ENCODE data around the gene QKI. TPM values are rescaled to one million over a fixed set of nuclear protein-coding genes. Genes with fewer than 3 reads are reported as not detected.

QKI gene
- total RNA-seq, 1 donor from 2014 or later = 72.1 TPM

DNA sequence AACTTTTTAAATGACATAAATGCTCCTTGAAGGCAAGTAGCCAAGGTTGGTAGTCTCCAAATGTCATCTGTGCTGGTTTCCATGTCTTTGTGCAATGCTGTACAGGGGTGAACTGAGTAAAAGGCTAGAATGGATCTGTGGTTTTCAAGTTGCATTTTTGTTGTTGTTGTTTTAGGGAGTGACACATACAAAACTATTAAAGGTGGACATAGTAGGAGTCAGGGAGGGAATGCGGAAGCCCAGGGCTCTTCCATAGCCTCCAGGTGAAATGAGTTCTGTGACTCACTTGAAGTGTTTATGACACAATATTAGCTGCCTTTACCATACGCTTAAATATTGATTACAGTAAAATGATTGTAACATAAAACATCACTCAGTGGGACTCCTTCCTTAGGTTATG, 22.5 kb upstream of the QKI start:
- intact Hi-C loops (cut with micrococcal nuclease) = no loop called here

- intact Hi-C loops (cut with micrococcal nuclease) = no loop called here
These were observed 22.0 kb upstream of the QKI start for GRCh38 chr6:163392533-163392932.

DNA sequence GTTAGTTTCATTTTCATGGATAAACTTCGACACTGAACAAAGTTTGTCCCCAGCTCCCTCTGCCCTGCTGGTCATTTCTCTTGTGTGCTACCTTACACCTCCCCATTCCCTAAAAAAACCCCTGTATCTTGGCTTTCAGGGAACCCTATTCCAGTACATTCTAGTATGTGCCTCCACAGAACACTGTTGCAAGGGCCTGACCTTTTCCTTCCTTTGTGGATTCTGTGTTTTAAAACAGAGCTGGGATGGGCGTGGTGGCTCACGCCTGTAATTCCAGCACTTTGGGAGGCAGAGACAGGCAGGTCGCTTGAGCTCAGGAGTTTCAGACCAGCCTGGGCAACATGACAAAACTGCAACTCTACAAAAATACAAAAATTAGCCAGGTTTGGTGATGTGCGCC, 20.6 kb upstream of the QKI start:
- intact Hi-C loops (cut with micrococcal nuclease) = no loop called here

- intact Hi-C loops (cut with micrococcal nuclease) = no loop called here
These were observed 19.9 kb upstream of the QKI start for GRCh38 chr6:163394659-163395058.

- intact Hi-C loops (cut with micrococcal nuclease) = no loop called here
These were observed 19.2 kb upstream of the QKI start for GRCh38 chr6:163395122-163395830.

DNA sequence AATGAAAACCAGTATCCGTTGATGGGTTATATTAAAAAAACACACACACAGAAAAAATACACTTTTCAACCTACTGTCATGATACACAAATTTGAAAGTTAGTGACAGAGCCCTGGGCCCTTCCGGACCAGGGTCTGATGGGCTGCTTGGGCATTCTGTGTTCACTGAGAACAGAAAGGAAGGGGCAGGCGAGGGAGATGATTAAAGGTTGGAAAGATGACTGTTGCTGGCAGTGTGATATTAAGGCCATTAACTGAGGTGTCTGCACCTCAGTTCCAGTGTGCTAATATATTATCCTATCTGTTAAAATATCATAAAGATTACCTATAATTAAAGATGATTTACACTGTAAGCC, 18.7 kb upstream of the QKI start:
- intact Hi-C loops (cut with micrococcal nuclease) = no loop called here

- intact Hi-C loops (cut with micrococcal nuclease) = no loop called here
These were observed 17.2 kb upstream of the QKI start for GRCh38 chr6:163397326-163397725.

DNA sequence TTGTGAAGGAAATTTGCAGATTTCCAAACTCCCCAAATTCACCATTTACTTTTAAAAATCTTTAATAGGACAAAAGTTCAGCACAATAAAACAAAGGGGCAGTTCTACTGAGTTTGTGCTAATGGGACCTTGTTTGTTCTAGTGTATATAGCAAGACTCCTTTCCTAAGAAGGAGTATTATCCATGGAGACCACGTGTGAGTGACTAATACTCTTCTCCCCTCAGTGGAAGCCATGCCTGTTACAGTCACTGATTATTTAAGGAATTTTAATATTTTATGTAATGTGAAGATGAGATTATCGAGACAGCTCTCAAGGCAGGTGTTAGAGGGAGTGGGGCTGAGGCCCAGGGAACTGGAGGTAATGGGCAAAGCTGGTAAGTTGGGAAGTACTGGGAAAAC, 16.4 kb upstream of the QKI start:
- intact Hi-C loops (cut with micrococcal nuclease) = no loop called here

GRCh38 chr6:163398815-163399214, 15.7 kb upstream of the QKI start:
- intact Hi-C loops (cut with micrococcal nuclease) = no loop called here

DNA sequence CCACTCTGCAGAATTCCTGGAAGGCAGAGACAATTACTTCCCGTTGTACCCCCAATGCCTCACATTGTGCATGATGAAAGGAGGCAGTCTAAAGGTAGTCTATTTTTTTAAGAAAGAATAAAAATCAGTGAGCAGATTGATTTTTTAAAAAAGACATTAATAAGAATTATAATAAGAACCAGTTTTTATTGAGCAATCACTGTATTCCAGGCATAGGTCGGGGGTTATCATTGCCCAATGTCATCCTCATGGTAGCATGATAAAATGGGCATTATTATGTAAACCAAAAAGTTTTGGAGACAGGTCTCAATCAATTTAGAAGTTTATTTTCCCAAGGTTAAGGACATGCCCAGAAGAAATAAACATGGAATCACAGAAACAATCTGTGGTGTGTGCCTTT, 14.0 kb upstream of the QKI start:
- intact Hi-C loops (cut with micrococcal nuclease) = no loop called here

DNA sequence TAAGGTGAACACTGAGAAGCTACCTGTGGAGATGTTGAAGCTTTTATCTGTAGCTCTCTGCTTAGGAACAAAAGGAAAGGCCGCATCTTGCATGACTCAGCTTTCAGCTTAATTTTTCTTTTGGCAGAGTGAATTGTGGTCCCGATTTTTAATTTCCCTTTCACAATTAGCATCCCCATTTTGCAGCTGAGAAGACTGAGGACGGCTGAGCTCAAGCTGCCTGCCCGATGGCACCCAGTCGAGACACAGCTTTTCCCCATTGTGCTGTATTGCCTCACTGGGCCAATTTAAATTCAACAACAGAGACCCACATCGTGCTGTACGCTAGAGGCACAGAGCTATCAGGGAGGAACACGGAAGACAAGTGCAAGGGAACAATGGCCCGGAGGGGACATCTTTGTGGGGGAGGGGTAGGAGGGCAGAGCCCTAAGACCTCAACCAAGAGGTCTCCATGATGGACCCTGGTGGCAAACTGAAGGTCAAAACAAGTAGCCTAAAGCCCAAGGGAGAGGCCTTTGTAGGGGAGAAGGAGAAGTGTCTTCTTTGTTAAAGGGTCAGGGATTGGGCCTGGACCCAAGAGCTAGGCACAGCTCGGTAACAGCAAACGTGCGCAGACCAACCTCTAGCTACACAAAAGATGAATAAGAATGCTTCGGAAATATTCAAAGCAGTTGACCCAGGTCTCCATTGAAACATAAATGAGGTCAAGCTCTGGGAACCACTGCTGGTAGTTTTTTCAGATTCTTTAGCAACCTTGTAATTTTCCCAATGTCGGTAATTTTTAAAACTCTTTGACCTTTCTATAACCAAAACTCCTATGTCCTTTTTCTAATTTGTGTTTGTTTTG, 13.3 kb upstream of the QKI start:
- intact Hi-C loops (cut with micrococcal nuclease) = no loop called here

DNA sequence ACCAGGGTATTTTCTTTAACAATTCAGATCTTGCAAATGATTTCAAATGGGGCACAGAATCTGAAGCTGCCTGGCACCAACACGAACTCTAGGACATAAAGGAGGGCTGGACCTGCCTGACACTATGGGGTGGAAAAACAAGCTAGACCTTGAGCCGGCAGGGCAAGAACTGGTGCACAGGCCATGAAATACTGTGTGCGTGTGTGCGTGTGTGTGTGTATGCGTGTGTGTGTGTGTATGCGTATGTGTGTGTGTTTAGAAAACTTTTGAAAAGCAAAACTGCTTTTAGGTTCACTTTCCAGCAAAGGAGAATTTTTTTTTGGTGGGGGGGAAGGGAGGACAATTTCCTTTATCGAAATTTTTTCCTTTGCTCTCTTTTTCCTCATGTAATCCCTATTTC, 11.9 kb upstream of the QKI start:
- intact Hi-C loops (cut with micrococcal nuclease) = no loop called here

DNA sequence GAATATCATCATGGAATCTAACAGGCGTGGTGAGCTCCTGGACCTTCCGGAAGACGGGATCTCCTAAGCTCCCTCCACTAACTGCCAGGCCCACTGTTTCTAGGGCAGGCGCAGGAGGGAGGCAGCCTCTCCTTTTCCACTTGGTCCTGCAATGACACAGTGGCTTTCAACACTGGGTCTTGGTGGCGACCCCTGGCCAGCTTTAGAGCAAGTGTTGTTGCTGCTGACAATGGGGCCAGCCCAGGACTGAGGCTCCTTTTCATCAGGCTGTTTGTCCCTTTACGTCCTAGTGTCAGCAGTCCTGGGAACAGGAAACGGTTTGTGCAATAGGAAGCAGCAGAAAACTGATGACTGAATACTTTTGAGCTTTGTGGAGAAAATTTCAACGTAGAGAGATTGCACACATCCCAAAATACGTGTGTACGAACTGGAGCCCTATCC, 9.7 kb upstream of the QKI start:
- intact Hi-C loops (cut with micrococcal nuclease) = loop anchor here (1.0 kb wide), 1 partner anchor 8 kb away; no protein-coding TSS in a partner anchor

DNA sequence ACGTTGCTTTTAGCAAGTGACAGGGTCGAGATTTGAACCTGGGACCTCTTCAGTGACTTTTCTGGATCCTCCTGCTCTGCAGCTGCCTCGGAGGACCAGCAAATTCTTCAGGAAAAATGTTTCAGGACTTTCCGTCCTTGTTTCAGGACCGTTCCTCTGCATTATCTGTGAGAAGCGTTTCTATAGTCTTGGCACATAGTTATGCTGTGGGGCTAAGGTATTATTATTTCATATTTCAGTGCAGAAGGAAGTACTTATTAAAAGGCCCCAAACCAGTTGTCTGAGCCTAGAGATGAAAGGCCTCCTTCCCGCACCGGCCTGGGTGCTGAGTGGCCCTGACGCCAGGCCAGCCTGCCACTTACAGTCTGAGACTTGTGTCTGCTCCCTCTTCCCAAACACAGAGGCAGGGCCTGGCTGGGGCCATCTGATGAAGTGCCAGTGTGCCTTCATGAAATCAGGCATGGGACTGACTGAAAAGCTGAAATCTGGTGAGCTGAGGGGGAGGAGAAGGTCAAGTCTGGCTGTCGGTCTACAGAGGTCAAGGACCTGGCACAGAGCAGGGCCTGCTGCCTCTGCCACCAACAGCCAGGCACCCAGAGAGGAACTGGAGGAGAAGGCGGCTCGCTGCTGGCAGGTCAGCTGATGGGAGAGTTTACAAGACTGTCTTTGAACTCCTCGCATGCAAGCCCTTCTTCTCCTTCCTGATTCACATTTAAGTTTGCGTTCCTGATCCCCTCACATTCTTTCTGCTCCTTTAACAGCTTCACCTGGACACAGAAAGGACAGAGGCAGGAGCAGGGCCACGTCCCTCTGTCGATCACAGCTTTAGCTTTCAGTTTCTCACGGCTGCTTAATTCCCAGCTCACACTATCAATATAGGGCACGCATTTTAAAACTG, 8.9 kb upstream of the QKI start:
- intact Hi-C loops (cut with micrococcal nuclease) = loop anchor here (1.0 kb wide), 1 partner anchor 8 kb away; no protein-coding TSS in a partner anchor

DNA sequence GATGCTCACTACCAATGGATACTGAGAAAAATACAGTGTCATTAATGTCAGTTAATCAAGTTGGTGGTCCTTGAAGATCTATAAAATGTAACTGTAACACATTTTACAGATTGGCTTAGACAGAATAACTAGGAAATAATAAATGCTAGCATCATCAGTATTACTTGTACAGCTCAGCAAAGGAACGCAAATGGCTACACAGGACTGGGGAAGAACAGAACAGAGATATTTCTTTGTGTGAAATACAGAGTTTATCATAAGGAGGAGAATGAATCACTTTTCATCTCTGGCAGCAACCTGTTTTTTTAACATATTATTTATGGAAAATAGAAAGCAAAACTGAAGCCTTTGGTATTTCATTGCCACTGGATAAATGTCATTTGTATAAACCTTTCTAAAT, 8.2 kb upstream of the QKI start:
- intact Hi-C loops (cut with micrococcal nuclease) = no loop called here

GRCh38 chr6:163406830-163407229, 7.7 kb upstream of the QKI start:
- intact Hi-C loops (cut with micrococcal nuclease) = no loop called here

DNA sequence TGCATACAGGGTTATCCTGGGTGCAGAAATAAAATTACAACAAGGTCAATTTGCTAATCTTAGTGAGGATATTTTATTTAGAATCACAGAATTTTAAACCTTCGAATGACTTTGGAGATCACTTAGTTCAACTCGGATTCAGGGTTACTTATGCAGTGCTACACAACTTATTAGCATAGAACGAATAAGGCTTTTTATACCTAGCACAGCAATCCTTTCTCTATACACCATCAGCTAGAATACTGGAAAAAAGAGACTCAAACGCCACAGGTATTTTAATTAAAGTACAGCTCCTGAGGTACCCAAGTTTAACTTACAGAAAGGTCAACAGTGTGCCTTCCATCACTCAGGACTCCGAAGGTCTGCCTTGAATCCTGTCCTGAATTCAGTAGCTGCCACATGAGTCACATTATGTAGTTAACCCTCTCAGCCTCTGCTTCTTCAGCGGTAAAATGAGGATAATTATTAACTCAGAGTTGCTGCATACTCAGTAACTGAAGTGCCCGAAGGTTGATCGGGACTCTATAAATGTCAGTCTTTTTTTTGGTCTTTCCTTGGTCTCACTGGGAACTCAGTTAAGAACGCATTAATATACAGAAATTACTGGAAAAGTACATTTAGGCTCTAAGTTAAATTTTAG, 6.0 kb upstream of the QKI start:
- intact Hi-C loops (cut with micrococcal nuclease) = no loop called here

- intact Hi-C loops (cut with micrococcal nuclease) = loop anchor here (10.0 kb wide), 2 partner anchors 695 to 1215 kb away; no protein-coding TSS in a partner anchor
These were observed 4.8 kb upstream of the QKI start for GRCh38 chr6:163409712-163410111.

- intact Hi-C loops (cut with micrococcal nuclease) = loop anchor here (10.0 kb wide), 2 partner anchors 692 to 1212 kb away; no protein-coding TSS in a partner anchor
These were observed 2.2 kb upstream of the QKI start for GRCh38 chr6:163412341-163412740.

GRCh38 chr6:163412801-163413344, 1.6 kb upstream of the QKI start:
- intact Hi-C loops (cut with micrococcal nuclease) = loop anchor here (1.0 to 10.0 kb wide), 3 partner anchors 8 to 1212 kb away; no protein-coding TSS in a partner anchor
